Measurements from ENCODE around the gene IL11RA.

DNA sequence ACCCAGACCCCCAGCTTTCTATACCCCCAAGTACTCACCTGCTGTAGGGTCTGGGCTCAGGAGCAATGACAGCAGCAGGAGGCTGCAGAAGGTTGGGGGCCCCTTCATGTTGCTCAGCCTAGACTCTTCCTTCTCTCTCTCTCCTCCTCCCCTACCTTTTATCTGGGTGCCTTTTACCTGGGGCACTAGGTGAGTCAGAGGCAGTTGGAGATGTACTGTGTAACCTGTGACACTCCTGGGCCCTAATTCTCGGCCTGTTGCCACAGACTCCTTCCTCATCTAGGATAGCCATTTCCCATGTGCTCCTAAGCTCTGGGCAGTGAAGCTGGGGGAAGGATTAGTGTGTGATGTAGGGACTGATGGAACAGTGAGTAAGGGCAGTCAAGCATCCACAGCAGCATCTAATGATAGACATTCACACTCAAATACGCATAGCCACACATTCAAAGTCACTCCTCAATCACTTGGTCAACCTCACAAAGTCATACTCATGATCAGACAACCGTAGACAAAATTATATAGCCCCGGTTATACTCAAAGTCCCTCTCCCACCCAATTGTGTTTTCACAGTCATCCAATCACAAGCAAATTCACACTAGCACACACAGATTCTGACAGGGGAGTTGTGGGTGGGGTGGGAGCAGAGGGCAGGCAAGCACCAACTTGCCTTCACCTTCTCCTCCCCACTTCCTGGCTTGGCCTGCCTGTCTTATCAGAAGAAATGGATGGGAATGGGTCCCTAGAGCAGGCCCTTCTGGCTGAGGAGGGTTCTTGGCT is 10.7 kb downstream of the IL11RA start, which contains the start of gene CCL27:
- TF ChIP-seq, protein P1, sequence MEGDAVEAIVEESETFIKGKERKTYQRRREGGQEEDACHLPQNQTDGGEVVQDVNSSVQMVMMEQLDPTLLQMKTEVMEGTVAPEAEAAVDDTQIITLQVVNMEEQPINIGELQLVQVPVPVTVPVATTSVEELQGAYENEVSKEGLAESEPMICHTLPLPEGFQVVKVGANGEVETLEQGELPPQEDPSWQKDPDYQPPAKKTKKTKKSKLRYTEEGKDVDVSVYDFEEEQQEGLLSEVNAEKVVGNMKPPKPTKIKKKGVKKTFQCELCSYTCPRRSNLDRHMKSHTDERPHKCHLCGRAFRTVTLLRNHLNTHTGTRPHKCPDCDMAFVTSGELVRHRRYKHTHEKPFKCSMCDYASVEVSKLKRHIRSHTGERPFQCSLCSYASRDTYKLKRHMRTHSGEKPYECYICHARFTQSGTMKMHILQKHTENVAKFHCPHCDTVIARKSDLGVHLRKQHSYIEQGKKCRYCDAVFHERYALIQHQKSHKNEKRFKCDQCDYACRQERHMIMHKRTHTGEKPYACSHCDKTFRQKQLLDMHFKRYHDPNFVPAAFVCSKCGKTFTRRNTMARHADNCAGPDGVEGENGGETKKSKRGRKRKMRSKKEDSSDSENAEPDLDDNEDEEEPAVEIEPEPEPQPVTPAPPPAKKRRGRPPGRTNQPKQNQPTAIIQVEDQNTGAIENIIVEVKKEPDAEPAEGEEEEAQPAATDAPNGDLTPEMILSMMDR (IDR thresholded peaks at IDR 0.05), result no peak
- no peak for TF ChIP-seq POLR2A (IDR thresholded peaks at IDR 0.05)
- TF ChIP-seq EP300 (IDR thresholded peaks at IDR 0.05), result no peak

Measured in sigmoid colon (tissue), 4 donors.